Coronary artery (tissue), 2 donors: ENCODE data around the gene COX8C.

Experiments used
- DNase-seq: peaks from one replicate; pipeline ENCODE4 v3.0.0-alpha.2; 2017; ENCODE audit warnings: low spot score
- H3K27ac ChIP-seq, 2 donors: fragments of 200-600 bp; sonication (generic); one replicate each; pipeline ENCODE4 v1.5.1; 2016 to 2019
- H3K4me3 ChIP-seq: fragments of 200-600 bp; sonication (generic); 2 replicates; pipeline ENCODE4 v1.5.1; 2016; ENCODE audit warnings: mild to moderate bottlenecking, moderate library complexity
- CTCF ChIP-seq: fragments of 200-600 bp; sonication (generic); IDR thresholded peaks from one replicate; pipeline ENCODE4 v1.5.1; 2019; ENCODE audit warnings: antibody characterized with exemption

Gene COX8C

GRCh38 chr14:93320489-93320888, 26.5 kb upstream of the COX8C start:
- TF ChIP-seq CTCF: no peak
- Histone ChIP-seq H3K4me3 (no peak overlapping the region), H3K27ac (no peak overlapping the region)
- no peak for DNase-seq

GRCh38 chr14:93322929-93323599, 23.9 kb upstream of the COX8C start:
- H3K4me3 ChIP-seq: no peak overlapping the region
- H3K27ac ChIP-seq: no peak overlapping the region
- TF ChIP-seq CTCF: no peak
- DNase-seq: no peak

- TF ChIP-seq CTCF: no peak
- Histone ChIP-seq H3K27ac (no peak overlapping the region), H3K4me3 (no peak overlapping the region)
- DNase-seq: no peak
Observed at GRCh38 chr14:93323600-93324174, 23.3 kb upstream of the COX8C start.

GRCh38 chr14:93326196-93326595, 20.8 kb upstream of the COX8C start:
- TF ChIP-seq CTCF: no peak
- Histone ChIP-seq H3K27ac (no peak overlapping the region), H3K4me3 (no peak overlapping the region)
- no peak for DNase-seq

- H3K27ac ChIP-seq: no peak overlapping the region
- DNase-seq: no peak
- TF ChIP-seq CTCF: no peak
- H3K4me3 ChIP-seq: no peak overlapping the region
Observed at GRCh38 chr14:93328546-93328945, 18.4 kb upstream of the COX8C start.

GRCh38 chr14:93329965-93330608, 16.9 kb upstream of the COX8C start:
- H3K27ac ChIP-seq: no peak overlapping the region
- DNase-seq: no peak
- TF ChIP-seq CTCF: no peak
- H3K4me3 ChIP-seq: no peak overlapping the region

GRCh38 chr14:93330609-93331000, 16.4 kb upstream of the COX8C start:
- Histone ChIP-seq H3K4me3 (no peak overlapping the region), H3K27ac (no peak overlapping the region)
- TF ChIP-seq CTCF: no peak
- DNase-seq: no peak
